Fibroblast of lung (primary cell): Measurements from ENCODE around the gene RNF112. TPM values are rescaled to one million over a fixed set of nuclear protein-coding genes. Genes with fewer than 3 reads are reported as not detected.

Experiments
- DNase-seq, 2 donors: peaks; one replicate each; pipeline versions ENCODE4 v3.0.0 to v3.0.0-alpha.2; 2010; ENCODE audit warnings: low read depth in 2 of 2
- H2AFZ ChIP-seq: 2 replicates; pipeline ENCODE4 v1.5.1; 2012; ENCODE audit warnings: low read length, control low read depth, inconsistent platforms
- H3K27ac ChIP-seq: 2 replicates; pipeline ENCODE4 v1.5.1; 2011; ENCODE audit warnings: low read length, control low read depth; ENCODE audit not compliant: insufficient read depth
- H3K27me3 ChIP-seq: 2 replicates; pipeline ENCODE4 v1.5.1; 2011; ENCODE audit warnings: mild to moderate bottlenecking, low read length; ENCODE audit not compliant: control insufficient read depth, insufficient read depth
- H3K36me3 ChIP-seq: 2 replicates; pipeline ENCODE4 v1.5.1; 2011; ENCODE audit warnings: low read length; ENCODE audit not compliant: control insufficient read depth, insufficient read depth
- H3K4me1 ChIP-seq: 2 replicates; pipeline ENCODE4 v1.5.1; 2011; ENCODE audit warnings: low read length; ENCODE audit not compliant: control insufficient read depth, insufficient read depth; ENCODE audit errors: extremely low read depth
- H3K4me2 ChIP-seq: 2 replicates; pipeline ENCODE4 v1.5.1; 2011; ENCODE audit warnings: low read length, control low read depth; ENCODE audit not compliant: insufficient read depth; ENCODE audit errors: extremely low read depth
- H3K4me3 ChIP-seq, 4 experiments: fragments of 200-600 bp in 1 of 4; sonication (generic) in 1 of 4; replicated peaks in 1 of 4; 2 replicates each; pipeline ENCODE4 v1.5.1; 2011 to 2016; ENCODE audit warnings: low read length in 4 of 4, low read depth in 3 of 4, mild to moderate bottlenecking in 3 of 4, control low read depth in 2 of 4, inconsistent platforms in 1 of 4, mixed read lengths in 1 of 4; ENCODE audit not compliant: insufficient read depth in 1 of 4; ENCODE audit errors: control extremely low read depth in 1 of 4
- H3K79me2 ChIP-seq: 2 replicates; pipeline ENCODE4 v1.5.1; 2012; ENCODE audit warnings: mild to moderate bottlenecking, low read length, inconsistent platforms; ENCODE audit not compliant: control insufficient read depth, insufficient read depth
- H3K9ac ChIP-seq: 2 replicates; pipeline ENCODE4 v1.5.1; 2011; ENCODE audit warnings: mild to moderate bottlenecking, low read length, control low read depth; ENCODE audit not compliant: insufficient read depth
- H3K9me3 ChIP-seq: 2 replicates; pipeline ENCODE4 v1.5.1; 2012; ENCODE audit warnings: low read depth, low read length; ENCODE audit not compliant: control insufficient read depth, insufficient read depth
- H4K20me1 ChIP-seq: 2 replicates; pipeline ENCODE4 v1.5.1; 2011; ENCODE audit warnings: low read length; ENCODE audit not compliant: control insufficient read depth, insufficient read depth; ENCODE audit errors: extremely low read depth
- EZH2 ChIP-seq: IDR thresholded peaks from 2 replicates; pipeline ENCODE4 v1.5.1; 2012; ENCODE audit warnings: low read length, control low read depth, mild to moderate bottlenecking; ENCODE audit errors: missing control alignments
- polyA plus RNA-seq, 2 donors: library from polyadenylated mRNA; depleted of rRNA in 1 of 2; stranded (reverse) in 1 of 2; unstranded in 1 of 2; fragments of >200 nt; gene quantifications; 2 replicates each; pipeline ENCODE4 v1.2.1, GENCODE V29; 2011 to 2012; ENCODE audit warnings: missing spikeins in 1 of 2
- total RNA-seq: library from RNA; depleted of rRNA; stranded (reverse); fragments of >200 nt; gene quantifications from 2 replicates; pipeline ENCODE4 v1.2.1, GENCODE V29; 2014
- TF ChIP-seq, protein P1 (sequence below), 2 donors: IDR thresholded peaks in 1 of 2; conservative IDR thresholded peaks in 1 of 2; 1 replicate in 1 of 2; 2 replicates in 1 of 2; pipeline ENCODE4 v1.5.1; 2011 to 2012; ENCODE audit warnings: low read length in 2 of 2, control low read depth in 1 of 2, inconsistent platforms in 1 of 2, low read depth in 1 of 2, mild to moderate bottlenecking in 1 of 2

Gene RNF112
- total and polyA plus RNA-seq, 2 donors (not counting 1 experiment from before 2014, with no cell fraction given), result 1.5 to 21.5 TPM

DNA sequence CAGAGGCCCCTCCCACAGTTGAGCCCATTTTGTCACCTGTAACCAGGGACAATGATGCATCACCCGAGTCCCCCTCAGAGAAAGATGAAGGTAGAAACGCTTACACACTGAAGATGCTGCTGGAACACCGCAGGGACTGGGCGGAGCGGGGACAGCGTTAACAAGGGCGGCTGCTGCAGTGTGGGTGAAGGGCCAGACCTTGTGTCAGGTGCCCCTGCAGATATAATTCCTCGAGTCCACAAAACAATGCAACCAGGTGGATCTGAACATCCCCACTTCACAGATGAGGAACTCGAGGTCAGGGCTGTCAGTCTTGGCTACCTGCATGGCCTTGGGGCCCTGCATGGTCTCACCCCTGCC lies 39.0 kb upstream of the RNF112 start:
- no peak for DNase-seq
- Histone ChIP-seq H2AFZ (no peak overlapping the region), H3K9ac (no peak overlapping the region), H3K79me2 (no peaks in the 10 kb centered on the region), H3K9me3 (no peaks in the 10 kb centered on the region), H3K27ac (no peak overlapping the region), H3K27me3 (no peaks in the 10 kb centered on the region), H3K36me3 (no peaks in the 10 kb centered on the region), H4K20me1 (no peaks in the 10 kb centered on the region), H3K4me2 (no peak overlapping the region), H3K4me3 (no peak overlapping the region), H3K4me1 (peaks cover 8% of the 10 kb centered on the region)
- TF ChIP-seq, protein P1, sequence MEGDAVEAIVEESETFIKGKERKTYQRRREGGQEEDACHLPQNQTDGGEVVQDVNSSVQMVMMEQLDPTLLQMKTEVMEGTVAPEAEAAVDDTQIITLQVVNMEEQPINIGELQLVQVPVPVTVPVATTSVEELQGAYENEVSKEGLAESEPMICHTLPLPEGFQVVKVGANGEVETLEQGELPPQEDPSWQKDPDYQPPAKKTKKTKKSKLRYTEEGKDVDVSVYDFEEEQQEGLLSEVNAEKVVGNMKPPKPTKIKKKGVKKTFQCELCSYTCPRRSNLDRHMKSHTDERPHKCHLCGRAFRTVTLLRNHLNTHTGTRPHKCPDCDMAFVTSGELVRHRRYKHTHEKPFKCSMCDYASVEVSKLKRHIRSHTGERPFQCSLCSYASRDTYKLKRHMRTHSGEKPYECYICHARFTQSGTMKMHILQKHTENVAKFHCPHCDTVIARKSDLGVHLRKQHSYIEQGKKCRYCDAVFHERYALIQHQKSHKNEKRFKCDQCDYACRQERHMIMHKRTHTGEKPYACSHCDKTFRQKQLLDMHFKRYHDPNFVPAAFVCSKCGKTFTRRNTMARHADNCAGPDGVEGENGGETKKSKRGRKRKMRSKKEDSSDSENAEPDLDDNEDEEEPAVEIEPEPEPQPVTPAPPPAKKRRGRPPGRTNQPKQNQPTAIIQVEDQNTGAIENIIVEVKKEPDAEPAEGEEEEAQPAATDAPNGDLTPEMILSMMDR (conservative IDR thresholded peaks at IDR 0.05 in 1 of 2, IDR thresholded peaks at IDR 0.05 in 1 of 2; ENCODE audit: low read depth in 1 of 2, low read length in 2 of 2), result no peak
- no peak for TF ChIP-seq EZH2

DNA sequence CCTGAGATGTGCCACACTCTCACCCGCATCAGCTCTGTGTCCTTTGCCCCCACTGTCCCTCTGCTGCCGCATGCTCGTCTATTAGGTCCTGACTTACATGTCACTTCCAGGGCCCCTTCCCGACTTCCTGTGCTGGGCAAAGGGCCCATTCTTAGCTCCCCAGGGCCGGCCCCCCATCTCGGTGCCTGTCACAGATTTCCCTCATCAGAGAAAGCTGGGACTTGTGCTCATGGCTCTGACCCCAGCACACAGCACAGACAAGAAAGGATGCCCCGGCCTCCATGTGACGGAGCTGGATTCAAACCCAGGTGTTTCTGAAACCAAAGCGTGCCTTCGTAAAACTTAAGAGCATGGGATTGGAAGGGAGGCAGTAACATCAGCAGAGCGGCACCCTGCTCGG lies 38.6 kb upstream of the RNF112 start:
- no peak overlapping the region for H3K4me3 ChIP-seq
- H3K27ac ChIP-seq, result no peak overlapping the region
- H3K9me3 ChIP-seq, result no peaks in the 10 kb centered on the region
- H3K79me2 ChIP-seq, result no peaks in the 10 kb centered on the region
- no peak overlapping the region for H2AFZ ChIP-seq
- H3K4me2 ChIP-seq, result no peak overlapping the region
- H3K36me3 ChIP-seq, result no peaks in the 10 kb centered on the region
- H4K20me1 ChIP-seq, result no peaks in the 10 kb centered on the region
- no peak for TF ChIP-seq EZH2
- TF ChIP-seq, protein P1 (conservative IDR thresholded peaks at IDR 0.05 in 1 of 2, IDR thresholded peaks at IDR 0.05 in 1 of 2; ENCODE audit: low read depth in 1 of 2, low read length in 2 of 2), result no peak
- no peak overlapping the region for H3K9ac ChIP-seq
- DNase-seq, result no peak
- no peaks in the 10 kb centered on the region for H3K27me3 ChIP-seq
- peaks cover 9% of the 10 kb centered on the region for H3K4me1 ChIP-seq

DNA sequence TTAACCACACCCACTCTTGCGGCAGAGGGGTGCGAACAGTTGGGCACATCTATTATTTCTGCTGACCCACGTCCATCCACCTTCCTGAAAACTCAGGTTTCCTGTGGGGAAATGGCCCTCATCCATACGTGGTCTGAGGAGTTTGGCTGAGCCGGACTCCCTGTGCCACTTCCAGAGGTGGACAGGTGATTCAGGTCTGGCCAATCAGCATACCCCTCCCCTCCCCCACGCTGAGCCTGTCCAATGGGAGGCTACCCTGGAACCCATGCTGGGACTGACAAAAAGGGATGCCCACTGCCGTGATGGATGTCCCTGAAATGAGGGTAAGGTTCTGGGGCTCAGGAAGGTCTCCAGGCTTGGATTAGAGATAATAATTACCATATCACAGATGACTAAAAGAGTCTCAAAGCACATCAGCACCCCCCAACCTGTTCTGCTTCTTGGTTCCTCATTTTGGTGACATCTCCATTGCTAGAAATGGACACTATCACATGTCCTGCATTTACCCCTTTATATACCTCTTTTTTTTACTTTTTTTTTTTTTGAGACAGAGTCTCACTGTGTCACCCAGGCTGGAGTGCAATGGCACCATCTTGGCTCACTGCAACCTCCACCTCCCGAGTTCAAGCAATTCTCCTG lies 38.0 kb upstream of the RNF112 start:
- Histone ChIP-seq H3K4me3 (no peak overlapping the region), H3K79me2 (no peaks in the 10 kb centered on the region), H3K4me2 (no peak overlapping the region), H4K20me1 (no peaks in the 10 kb centered on the region), H3K36me3 (no peaks in the 10 kb centered on the region), H3K9ac (no peak overlapping the region), H2AFZ (no peak overlapping the region), H3K27me3 (no peaks in the 10 kb centered on the region), H3K27ac (no peak overlapping the region), H3K4me1 (peaks cover 9% of the 10 kb centered on the region), H3K9me3 (no peaks in the 10 kb centered on the region)
- TF ChIP-seq, protein P1 (conservative IDR thresholded peaks at IDR 0.05 in 1 of 2, IDR thresholded peaks at IDR 0.05 in 1 of 2; ENCODE audit: low read depth in 1 of 2, low read length in 2 of 2), result no peak
- TF ChIP-seq EZH2, result no peak
- DNase-seq, result no peak
